KG1 (cell line): ENCODE results near the gene TUBA1A.
"Not testable (repeated sequence)": the region's sequence is repeated elsewhere in the genome, so short reads cannot be mapped to it uniquely, and the experiment has no call there.

ENCODE experiments used
- DNase-seq: peaks from one replicate; lab custom pipeline; 2025; lab: John Stamatoyannopoulos, UW

Gene TUBA1A

GRCh38 chr12:49147384-49147783 is 41.5 kb downstream of the TUBA1A start:
- DNase-seq, result no peak

GRCh38 chr12:49146406-49146805 is 42.5 kb downstream of the TUBA1A start:
- no peak for DNase-seq

GRCh38 chr12:49144384-49144783 is 44.5 kb downstream of the TUBA1A start:
- no peak for DNase-seq

- DNase-seq, result no peak
Observed at GRCh38 chr12:49138999-49139398, 49.9 kb downstream of the TUBA1A start.

GRCh38 chr12:49138587-49138986 is 50.3 kb downstream of the TUBA1A start:
- DNase-seq, result no peak

DNA sequence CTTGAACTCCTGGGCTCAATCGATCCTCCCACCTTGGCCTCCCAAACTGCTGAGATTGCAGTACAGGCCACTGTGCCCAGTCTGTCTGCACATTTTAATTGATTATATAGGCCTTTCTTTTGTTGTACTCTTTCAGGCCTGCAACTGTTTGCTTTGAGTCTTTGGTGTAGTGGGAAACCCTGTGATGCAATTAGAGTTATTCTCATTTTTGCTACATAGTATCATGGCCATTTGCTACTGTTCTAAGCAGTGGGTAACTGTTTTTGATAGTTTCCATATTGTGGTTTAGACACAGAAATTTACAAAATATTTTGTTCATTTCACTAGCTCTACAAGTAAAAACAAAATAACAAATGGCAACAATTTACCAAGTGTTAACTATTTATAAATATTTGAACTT is 51.4 kb downstream of the TUBA1A start:
- DNase-seq, result no peak

GRCh38 chr12:49136997-49137396 is 51.9 kb downstream of the TUBA1A start:
- not testable (repeated sequence) for DNase-seq
